RKO (cell line): ENCODE measurements around the gene TNS1.
"Not testable (repeated sequence)": the region's sequence is repeated elsewhere in the genome, so short reads cannot be mapped to it uniquely, and the experiment has no call there.

Source experiments
- DNase-seq: peaks from one replicate; pipeline ENCODE4 v3.0.0-alpha.2; 2016; ENCODE audit warnings: low spot score

TNS1 gene

GRCh38 chr2:217809736-217810135 is 193.1 kb downstream of the TNS1 start:
- DNase-seq: no peak

DNA sequence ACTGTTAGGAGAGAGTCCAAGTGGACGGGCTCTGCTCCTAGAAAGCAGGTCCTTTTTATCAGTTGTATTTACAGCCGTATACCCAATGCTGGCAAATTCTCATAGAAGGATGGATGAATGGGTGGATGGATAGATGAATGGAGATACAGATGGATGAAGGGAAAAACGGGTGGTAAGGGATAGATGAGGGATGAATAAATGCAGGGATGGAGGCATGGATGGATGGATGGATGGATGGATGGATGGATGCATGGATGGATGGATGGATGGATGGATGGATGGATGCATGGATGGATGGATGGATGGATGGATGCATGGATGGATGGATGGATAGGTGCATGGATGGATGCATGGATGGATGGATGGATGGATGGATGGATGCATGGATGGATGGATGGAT is 193.8 kb downstream of the TNS1 start:
- DNase-seq: not testable (repeated sequence)

- DNase-seq: no peak
Observed at GRCh38 chr2:217808326-217808725, 194.5 kb downstream of the TNS1 start.

GRCh38 chr2:217807753-217808152 is 195.0 kb downstream of the TNS1 start:
- DNase-seq: no peak

- no peak for DNase-seq
Observed at GRCh38 chr2:217807025-217807424, 195.8 kb downstream of the TNS1 start.

GRCh38 chr2:217806482-217806765 is 196.4 kb downstream of the TNS1 start:
- no peak for DNase-seq

DNA sequence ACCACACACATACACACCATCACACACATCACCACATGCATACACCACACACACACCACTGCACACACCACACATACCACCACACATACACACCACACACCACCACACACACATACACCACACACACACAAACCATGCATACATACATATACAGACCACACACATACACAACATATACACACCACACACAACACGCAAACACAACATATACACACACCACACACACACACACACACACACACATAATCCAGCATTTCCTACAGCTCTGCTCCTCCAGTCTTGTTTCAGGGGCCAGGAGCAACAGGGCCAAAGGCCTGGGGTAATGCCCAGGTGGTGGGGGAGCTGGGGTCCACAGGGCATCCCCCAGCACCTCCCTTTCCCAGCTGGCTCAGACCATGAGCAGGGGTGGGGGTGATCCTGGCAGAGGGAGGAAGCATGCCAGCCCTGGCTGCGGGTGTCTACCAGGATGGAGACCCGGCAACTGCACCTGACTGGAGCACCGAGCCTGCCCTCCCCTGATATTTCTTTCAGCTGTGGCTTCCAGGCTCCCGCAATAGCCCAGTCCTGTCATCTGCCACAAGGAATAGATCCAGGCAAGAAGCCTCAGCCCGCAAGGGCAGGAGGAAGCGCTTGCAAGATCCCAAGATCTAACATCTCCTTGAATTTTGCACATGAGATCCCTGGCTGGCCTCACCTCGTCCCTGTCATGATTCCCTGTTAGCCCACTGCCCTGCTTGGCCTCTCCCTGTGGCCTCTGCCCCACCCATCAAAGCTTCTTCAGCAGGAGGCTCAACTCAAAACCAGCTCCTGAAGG is 196.9 kb downstream of the TNS1 start:
- no peak for DNase-seq

DNA sequence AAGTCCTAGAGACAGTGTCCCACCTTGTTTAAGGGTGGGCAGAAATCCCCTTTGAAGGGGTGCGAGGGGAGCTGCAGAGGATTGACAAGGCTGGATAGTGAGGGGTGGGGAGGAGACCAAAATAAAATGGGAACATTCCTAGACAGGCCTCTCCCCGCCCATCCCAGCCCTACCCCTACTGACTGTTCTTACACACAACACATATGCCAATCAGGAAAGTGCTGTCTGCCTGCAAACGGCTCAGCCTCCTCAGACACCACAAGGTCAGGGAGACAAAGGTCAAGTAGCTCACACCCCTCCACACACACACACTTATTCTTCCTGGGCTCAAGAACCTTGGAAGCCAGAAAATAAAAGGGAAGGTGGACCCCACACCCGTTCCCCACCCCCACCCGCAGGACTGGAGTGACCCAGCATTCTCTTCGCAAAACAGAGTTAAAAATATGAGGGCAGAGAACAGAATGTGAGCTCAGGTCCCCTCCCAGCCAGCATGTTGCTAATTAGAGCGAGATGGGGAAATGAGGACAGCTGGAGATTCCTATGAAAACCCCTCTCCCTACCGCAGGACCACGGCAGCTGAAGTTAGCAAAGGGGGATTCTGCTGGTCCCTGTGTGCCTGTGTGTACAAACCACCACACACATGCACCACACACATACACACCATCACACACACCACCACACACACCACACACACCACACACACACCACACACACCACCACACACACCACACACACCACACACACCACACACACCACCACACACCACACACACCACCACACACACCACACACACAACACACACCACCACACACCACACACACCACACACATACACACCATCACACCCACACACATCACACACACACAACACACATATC is 197.8 kb downstream of the TNS1 start:
- no peak for DNase-seq

DNA sequence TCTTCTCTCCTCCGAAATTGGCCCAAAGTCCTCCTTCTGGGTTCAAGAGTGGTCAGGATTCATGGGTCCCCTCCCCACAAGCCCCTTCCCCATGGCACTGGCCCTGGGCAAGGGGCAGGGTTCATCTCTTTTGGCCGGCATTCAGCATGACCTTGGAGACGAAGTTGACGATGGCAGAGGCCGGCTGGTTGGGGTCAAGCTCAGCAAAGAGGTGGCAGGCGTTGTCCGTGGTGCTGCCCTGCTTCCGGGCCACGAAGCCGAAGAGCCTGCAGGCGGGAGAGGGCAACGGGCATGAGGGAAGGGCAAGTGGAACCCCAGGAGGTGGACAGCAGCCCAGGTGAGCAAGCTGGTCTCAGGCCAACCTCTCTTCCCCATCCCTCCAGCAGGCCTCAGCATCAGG is 198.5 kb downstream of the TNS1 start:
- DNase-seq: no peak

- DNase-seq: no peak
Observed at GRCh38 chr2:217803653-217803960, 199.2 kb downstream of the TNS1 start.

- no peak for DNase-seq
Observed at GRCh38 chr2:217802876-217803652, 199.7 kb downstream of the TNS1 start.

DNA sequence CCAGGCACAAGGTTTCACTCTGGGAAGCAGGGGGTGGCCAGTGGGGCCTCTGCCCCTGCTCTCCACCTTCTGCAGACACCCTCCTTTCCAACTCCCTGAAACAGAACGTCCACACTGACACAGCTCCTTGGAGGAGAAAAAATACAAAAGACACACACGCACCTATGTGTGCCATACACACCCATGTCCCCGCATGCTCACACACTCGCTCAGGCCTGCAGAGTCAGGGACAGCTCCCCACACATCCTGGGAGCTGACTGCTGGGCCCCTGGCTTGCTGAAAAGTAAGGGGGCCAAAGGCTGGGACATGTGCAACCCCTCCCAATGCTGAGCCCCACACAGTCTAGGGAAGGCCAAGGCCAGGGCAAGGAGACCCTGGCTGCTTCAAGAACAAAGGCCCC is 200.5 kb downstream of the TNS1 start:
- DNase-seq: no peak

- DNase-seq: no peak
Observed at GRCh38 chr2:217801711-217802110, 201.1 kb downstream of the TNS1 start.

- DNase-seq: no peak
Observed at GRCh38 chr2:217801115-217801531, 201.7 kb downstream of the TNS1 start.

- DNase-seq: no peak
Observed at GRCh38 chr2:217800433-217801114, 202.2 kb downstream of the TNS1 start.

- DNase-seq: no peak
Observed at GRCh38 chr2:217799563-217800432, 203.0 kb downstream of the TNS1 start.

DNA sequence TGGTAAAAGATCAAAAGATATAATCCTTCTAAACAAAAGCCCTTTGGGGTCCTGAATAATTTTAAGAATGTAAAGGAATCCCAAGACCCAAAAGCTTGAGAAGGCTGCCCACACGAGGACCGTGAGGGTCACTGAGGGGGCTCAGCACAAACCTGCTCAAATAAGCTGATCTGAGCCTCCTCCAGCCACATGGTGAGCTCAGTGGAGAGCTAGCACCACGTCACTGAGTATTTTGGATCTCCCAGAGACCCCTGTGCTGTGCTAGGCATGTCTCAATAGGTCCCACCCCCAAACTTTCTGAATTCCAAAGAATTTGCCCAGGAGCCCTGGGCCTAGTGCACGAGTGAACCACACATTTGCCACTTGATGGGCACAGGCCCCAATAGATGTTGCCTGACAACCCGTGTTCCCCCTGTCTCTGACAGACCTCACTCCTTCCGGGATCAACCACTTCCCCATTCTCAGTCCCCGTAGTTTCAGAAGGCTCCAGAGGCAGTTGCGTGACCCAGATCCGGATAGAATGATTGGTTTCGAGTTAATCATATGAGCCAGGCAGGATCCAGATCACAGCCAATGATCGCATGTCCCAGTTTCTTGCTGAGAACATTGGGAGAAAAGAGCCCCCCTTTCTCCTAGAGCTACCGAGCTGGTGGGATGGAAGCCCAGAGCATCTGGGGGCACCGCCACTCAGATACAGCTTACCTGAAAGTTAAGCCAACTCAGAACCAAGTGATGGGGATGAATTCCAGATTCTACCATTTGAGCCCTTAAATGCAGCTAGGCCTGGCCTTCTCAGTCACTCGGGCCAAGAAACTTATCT is 203.8 kb downstream of the TNS1 start:
- no peak for DNase-seq

- no peak for DNase-seq
Observed at GRCh38 chr2:217798191-217798590, 204.6 kb downstream of the TNS1 start.

DNA sequence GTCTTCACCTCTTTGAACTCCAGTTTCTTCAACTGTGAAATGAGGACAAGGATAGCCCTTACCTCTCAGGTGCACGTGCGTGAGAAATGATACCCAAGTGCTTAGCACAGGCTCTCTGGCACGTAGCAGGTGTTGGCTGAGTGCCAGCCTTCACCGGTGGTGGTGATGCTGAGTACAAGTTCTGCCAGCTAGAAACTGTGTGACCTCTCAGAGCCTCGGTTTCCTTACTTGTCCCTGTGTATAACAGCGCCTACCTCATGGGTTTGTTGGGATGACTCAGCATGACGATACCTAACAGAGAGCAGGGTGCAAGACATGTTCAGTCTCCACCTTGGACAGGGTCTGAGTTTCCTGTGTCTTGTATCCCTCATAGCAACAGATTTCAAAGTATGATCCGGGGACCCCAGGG is 205.1 kb downstream of the TNS1 start:
- DNase-seq: no peak

- no peak for DNase-seq
Observed at GRCh38 chr2:217797165-217797564, 205.6 kb downstream of the TNS1 start.
